HUDEP-2 (cell line): ENCODE results near the gene HDAC11.
"Not testable (repeated sequence)": the region's sequence is repeated elsewhere in the genome, so short reads cannot be mapped to it uniquely, and the experiment has no call there.

ENCODE experiments used
- DNase-seq, 76 experiments: peaks; one replicate each; lab custom pipeline; 2025; ENCODE audit not compliant: unreplicated experiment in 76 of 76; lab: John Stamatoyannopoulos, UW

HDAC11 gene, protein sequence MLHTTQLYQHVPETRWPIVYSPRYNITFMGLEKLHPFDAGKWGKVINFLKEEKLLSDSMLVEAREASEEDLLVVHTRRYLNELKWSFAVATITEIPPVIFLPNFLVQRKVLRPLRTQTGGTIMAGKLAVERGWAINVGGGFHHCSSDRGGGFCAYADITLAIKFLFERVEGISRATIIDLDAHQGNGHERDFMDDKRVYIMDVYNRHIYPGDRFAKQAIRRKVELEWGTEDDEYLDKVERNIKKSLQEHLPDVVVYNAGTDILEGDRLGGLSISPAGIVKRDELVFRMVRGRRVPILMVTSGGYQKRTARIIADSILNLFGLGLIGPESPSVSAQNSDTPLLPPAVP

DNA sequence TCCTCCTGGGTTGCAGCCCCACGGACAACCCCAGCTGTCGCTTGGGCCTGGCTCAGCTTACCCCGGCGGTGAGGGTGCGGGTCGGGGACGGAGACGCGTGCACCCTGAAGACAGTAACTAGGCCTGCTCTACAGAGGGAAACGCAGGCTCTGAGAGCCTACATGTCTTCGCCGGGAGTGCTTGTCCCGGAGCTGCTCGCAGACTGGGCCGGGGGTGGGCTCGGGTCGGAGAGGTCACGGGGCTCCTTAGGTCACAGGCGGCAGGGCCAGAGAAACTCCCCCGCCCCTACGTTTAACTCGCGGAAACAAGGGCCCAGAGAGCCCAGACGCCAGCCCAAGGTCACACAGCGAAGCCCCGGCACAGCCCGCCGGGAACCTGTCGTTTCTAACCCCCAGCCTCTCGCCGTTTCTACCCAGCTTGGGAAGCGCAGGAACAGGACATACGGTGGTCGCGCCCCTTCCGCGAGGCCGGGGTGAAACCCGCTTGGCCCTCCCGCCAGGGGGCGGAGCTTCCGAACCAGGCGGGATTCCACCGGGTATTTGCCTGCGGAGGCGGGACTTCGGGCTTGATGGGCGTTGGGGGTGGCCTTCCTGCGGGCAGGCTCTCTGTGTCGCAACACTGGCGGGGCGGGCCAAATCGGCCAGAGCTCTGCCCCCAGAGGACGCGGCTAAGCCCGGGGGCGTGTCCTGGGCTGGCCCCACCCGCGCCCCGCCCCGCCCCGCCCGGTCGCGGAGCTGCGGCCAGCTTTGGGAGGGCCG, at the start of gene HDAC11:
TSS of gene HDAC11 (plus strand) at position 725 of the 758 bp plus-strand sequence. CDS start 42 bp downstream, outside the sequence.
- DNase-seq, result peak; percentile 19 to 98 (median 96)

- not testable (repeated sequence) for DNase-seq
Measured at GRCh38 chr3:13430411-13430875, 49.7 kb upstream of the HDAC11 start.

- no peak for DNase-seq
Measured at GRCh38 chr3:13432093-13432492, 48.0 kb upstream of the HDAC11 start.

DNA sequence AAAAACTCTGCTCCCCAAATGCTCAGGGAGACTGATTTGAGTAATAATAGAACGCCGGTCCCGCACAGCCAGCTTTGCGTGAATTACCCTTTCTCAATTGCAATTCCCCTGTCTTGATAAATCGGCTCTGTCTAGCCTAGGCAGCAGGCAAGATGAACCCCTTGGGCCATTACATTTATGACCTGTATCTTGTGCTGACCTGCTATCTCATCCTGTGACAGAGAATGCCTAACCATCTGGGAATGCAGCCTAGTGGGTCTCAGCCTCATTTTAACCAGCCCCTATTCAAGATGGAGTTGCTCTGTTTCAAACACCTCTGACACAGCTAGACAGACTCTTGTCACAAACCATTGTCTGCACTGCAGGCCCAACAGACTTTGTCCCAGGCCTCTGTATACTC, 46.2 kb upstream of the HDAC11 start:
- no peak for DNase-seq

DNA sequence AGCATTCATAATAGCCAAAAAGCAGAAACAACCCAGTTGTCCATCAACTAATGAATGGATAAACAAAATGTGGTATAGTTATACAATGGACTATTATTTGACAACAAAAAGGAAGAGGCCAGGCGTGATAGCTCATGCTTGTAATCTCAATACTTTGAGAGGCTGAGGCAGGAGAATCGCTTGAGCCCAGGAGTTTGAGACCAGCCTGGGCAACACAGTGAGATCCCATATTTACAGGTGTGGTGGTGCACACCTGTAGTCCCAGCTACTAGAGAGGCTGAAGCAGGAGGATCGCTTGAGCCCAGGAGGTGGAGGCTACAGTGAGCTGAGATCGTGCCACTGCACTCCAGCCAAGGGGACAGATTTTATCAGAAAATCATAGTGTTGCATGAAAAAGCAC, 43.9 kb upstream of the HDAC11 start:
- DNase-seq, result not testable (repeated sequence)

DNA sequence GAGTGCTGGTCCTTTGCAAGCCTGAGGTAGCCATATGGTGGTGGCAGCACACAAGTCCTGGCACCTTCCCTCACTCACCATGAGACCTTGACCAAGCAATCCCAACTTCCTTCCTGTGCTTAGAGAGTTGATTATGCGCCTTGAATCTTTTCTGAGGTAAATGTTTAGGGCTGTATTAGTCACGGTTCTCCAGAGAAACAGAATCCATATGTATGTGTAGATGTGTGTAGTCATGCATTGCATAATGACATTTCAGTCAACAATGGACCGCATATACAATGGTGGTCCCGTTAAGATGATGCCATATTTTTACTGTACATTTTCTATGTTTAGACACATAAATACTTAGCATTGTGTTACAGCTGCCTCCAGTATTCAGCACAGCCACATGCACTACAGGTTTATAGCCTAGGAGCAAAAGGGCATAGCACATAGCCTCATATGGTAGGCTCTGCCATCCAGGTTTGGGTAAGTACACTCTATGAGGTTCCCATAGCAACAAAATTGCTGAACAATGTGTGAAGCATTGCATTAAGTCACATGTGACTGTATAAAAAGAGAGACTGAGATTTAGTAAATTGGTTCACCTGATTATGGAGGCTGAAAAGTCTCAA, 39.8 kb upstream of the HDAC11 start:
- no peak for DNase-seq

DNA sequence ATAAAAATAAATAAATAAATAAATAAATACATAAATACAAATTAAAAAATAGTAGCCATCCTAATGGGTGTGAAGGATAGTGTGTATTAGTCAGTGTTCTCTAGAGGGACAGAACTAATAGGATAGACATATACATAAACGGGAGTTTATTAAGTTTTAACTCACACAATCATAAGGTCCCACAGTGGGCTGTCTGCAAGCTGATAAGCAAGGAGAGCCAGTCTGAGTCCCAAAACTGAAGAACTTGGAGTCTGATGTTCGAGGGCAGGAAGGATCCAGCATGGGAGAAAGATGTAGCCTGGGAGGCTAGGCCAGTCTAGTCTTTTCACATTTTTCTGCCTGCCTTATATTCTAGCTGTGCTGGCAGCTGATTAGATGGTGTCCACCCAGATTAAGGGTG, 37.2 kb upstream of the HDAC11 start:
- DNase-seq, result peak in 5 of 76 experiments; percentile 6 to 18 (median 12)

DNA sequence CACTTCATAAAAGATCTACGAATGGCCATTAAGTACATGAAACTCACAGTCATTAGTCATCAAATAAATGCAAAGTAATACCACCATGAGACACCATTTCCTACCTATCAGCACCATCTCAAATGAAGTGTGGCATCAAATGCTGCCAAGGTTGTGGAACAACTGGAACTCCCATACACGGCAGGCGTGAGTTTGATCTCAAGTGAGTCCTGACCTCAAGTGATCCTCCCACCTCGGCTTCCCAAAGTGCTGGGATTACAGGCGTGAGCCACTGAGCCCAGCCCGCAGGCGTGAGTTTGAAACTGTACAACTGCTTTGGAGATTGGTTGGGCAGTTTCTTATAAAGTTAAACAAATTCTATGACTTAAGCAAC, 28.8 kb upstream of the HDAC11 start:
- peak in 31 of 76 experiments; percentile 1 to 66 (median 34) for DNase-seq

DNA sequence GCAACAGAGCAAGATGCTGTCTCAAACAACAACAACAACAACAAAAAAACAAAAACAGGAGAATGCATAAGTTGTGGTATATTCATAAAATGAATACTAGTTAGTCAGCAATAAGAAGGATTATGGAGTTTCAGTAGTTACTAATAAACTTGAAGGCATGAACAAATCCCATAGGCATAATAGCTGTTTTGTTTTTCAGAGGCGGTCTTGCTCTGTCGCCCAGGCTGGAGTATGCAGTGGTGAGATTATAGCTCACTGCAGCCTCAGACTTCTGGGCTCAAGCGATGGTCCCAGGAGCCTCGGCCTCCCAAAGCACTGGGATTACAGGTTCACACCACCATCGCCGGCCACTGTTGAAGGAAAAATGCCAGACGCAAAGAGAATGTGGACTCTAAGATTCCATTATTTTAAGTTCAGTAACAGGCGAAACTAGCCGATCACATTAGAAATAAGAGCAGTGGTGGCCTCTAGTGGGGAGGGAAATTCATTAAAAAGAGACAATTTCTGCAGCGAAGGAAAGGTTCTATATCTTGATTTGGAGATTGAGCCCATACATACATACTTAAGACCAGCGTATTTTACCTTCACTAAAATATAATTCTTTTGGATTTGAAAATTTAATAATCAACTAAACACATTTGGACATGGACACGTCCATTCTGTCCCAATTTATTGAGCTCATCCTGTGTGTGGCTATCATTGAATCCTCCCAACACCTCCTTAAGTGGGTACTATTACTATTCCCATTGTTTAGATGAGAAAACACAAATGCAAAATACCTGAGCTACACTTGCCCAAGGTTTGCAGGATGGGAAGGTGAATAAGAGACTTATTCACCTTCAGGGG, 27.4 kb upstream of the HDAC11 start:
- peak in 39 of 76 experiments; percentile 4 to 63 (median 31) for DNase-seq

- DNase-seq, result no peak
Measured at GRCh38 chr3:13455644-13456043, 24.5 kb upstream of the HDAC11 start.

DNA sequence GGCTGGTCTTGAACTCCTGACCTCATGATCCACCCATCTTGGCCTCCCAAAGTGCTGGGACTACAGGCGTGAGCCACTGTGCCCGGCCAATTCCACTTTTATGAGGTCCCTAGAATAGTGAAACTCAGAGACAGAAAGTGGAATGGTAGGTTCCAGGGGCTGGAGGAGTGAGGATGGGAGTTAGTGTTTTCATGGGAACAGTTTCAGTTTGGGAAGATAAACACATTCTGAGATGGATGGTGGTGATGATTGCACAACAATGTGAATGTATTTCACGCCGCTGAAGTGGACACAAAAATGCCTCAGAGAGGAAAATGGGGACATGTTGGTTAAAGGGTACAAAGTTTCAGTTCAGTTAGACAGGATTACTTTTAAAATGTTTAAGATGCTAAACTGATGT, 22.5 kb upstream of the HDAC11 start:
- DNase-seq, result no peak

DNA sequence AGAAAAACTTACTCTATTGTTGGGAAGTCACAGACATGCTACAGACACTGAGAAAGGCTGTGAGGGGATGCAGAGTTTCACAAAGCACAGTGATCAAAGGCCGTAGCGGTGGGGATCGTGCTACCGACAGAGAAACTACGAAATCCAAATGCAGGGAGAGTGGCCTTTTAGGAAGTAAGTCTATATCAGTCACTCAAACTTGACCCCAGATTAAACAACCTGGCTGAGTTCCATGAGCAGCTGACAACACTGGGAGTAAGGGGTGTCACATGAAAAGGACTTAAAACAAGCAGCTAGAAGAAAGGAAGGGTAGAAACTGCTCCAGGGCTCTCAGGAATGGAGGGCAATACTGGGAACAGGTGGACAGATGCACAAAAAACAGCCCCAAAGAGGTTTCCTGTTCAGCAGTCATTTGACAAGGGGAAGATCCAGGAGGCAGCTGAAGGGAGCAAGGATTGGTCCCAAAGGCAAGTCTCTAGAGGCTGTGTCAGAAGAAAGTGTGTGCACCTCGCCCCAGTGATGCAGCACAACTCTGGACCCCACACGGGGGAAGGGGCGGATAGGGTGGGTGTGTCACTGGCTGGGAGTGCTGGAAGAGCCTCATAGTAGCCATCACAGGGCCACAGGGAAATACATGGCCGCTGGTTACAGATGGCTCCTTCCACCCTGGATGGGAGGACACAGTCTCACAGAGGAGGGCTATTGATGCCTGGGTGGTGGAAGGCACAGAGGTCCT, 20.3 kb upstream of the HDAC11 start:
- DNase-seq, result peak in 1 of 76 experiments; percentile 8

- DNase-seq, result no peak
Measured at GRCh38 chr3:13460341-13460736, 19.8 kb upstream of the HDAC11 start.

GRCh38 chr3:13461169-13462124, 18.7 kb upstream of the HDAC11 start:
- DNase-seq, result peak in 72 of 76 experiments; percentile 27 to 88 (median 70)

- no peak for DNase-seq
Measured at GRCh38 chr3:13462125-13462629, 17.9 kb upstream of the HDAC11 start.

- no peak for DNase-seq
Measured at GRCh38 chr3:13462822-13463221, 17.3 kb upstream of the HDAC11 start.

- DNase-seq, result no peak
Measured at GRCh38 chr3:13463618-13464400, 16.3 kb upstream of the HDAC11 start.
